ENCODE data around the gene FADS6.
A peak's percentile ranks its signal among the peaks of the same experiment; 100 is the strongest.

- TF ChIP-seq POLR2A (IDR thresholded peaks at IDR 0.05) = no peak
- TF ChIP-seq CTCF (IDR thresholded peaks at IDR 0.05) = peak; percentile 92 to 98 (median 96)
These were observed 28.5 kb downstream of the FADS6 start for GRCh38 chr17:74864866-74865395.
